GM11168 (cell line): ENCODE results near the gene SLC35A3.

Experiments
- in situ Hi-C: fragments of 300-500 bp; cut with MboI; formaldehyde crosslinking; loops from one replicate; pipeline ENCODE4 v1.12.0; 2022; ENCODE audit warnings: low sequenced_read_pairs; ENCODE audit not compliant: unreplicated experiment

The SLC35A3 gene

GRCh38 chr1:100073531-100073930 lies 103.7 kb downstream of the SLC35A3 start:
- in situ Hi-C loops = no loop called here

GRCh38 chr1:100074604-100075395 lies 105.0 kb downstream of the SLC35A3 start:
- in situ Hi-C loops = no loop called here

- in situ Hi-C loops = no loop called here
Observed at GRCh38 chr1:100075773-100076172, 106.0 kb downstream of the SLC35A3 start.

- in situ Hi-C loops = no loop called here
Observed at GRCh38 chr1:100076319-100076718, 106.5 kb downstream of the SLC35A3 start.

- in situ Hi-C loops = no loop called here
Observed at GRCh38 chr1:100076744-100077143, 106.9 kb downstream of the SLC35A3 start.

- in situ Hi-C loops = no loop called here
Observed at GRCh38 chr1:100077531-100077930, 107.7 kb downstream of the SLC35A3 start.

- in situ Hi-C loops = no loop called here
Observed at GRCh38 chr1:100080331-100080730, 110.5 kb downstream of the SLC35A3 start.
